Muscle of leg (tissue), 11 donors: Measurements from ENCODE around the gene BTBD9. TPM values are rescaled to one million over a fixed set of nuclear protein-coding genes. Genes with fewer than 3 reads are reported as not detected.

Source experiments
- DNase-seq: peaks from one replicate; pipeline ENCODE4 v3.0.0; 2013
- H3K27ac ChIP-seq: one replicate; pipeline ENCODE4 v1.5.1; 2013; ENCODE audit warnings: mild to moderate bottlenecking, low read length, control low read depth
- H3K27me3 ChIP-seq: one replicate; pipeline ENCODE4 v1.6.1; 2013; ENCODE audit warnings: low read length; ENCODE audit not compliant: control insufficient read depth, insufficient read depth
- H3K36me3 ChIP-seq: one replicate; pipeline ENCODE4 v1.6.1; 2013; ENCODE audit warnings: low read length; ENCODE audit not compliant: control insufficient read depth, insufficient read depth
- H3K4me1 ChIP-seq: one replicate; pipeline ENCODE4 v1.6.1; 2013; ENCODE audit warnings: low read length; ENCODE audit not compliant: control insufficient read depth, insufficient read depth
- H3K4me3 ChIP-seq: one replicate; pipeline ENCODE4 v1.5.1; 2013; ENCODE audit warnings: low read length, control low read depth
- H3K9me3 ChIP-seq: replicated peaks from 2 replicates; pipeline ENCODE4 v1.6.1; 2013; ENCODE audit warnings: low read depth, low read length; ENCODE audit not compliant: control insufficient read depth
- WGBS: methylation state at CpG from one replicate; pipeline ENCODE4 v1.1.5; 2013; ENCODE audit warnings: missing lambda C conversion rate; ENCODE audit not compliant: insufficient coverage; 5-methylcytosine and 5-hydroxymethylcytosine counted together
- polyA plus RNA-seq, 8 donors: library from polyadenylated mRNA; unstranded; fragments of 120-200 nt; gene quantifications; one replicate each; pipeline versions ENCODE4 v1.2.1 to v1.2.3, GENCODE V29; 2013; ENCODE audit warnings: inconsistent platforms in 1 of 8, low replicate concordance in 1 of 8; ENCODE audit not compliant: insufficient read length in 8 of 8, insufficient read depth in 1 of 8
- total RNA-seq: library from RNA; stranded (reverse); fragments of 120-200 nt; gene quantifications from one replicate; pipeline ENCODE4 v1.2.4, GENCODE V29; 2013

The BTBD9 gene
- total and polyA plus RNA-seq, 9 donors = 6.5 to 10.5 (median 8.2) TPM

DNA sequence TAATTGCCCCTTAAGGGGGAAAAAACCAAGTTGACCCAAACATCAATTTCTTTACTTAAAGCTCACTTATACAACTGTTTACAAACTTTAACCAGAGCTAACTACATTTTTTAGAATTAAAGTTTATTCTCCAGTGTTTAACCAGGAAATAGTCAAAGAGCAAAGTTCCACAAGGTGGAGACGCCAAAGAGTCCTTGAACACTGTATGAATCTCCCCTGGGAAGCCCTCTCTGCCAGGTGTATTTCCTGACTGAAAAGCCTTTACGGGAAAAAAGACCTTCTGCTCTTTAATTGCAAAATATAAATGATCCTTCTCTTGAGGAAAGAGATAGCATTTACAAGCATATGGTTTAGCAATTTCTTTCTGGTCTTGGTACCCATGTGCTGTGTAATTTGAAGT is 36.2 kb downstream of the BTBD9 start:
- peak; percentile 1 for DNase-seq
- Histone ChIP-seq H3K36me3 (no peaks in the 10 kb centered on the region), H3K27me3 (no peaks in the 10 kb centered on the region), H3K9me3 (no peaks in the 10 kb centered on the region), H3K4me3 (no peak overlapping the region), H3K4me1 (no peaks in the 10 kb centered on the region), H3K27ac (no peak overlapping the region)
- WGBS = 20% methylated on average over 1 of the region's 2 CpGs

DNA sequence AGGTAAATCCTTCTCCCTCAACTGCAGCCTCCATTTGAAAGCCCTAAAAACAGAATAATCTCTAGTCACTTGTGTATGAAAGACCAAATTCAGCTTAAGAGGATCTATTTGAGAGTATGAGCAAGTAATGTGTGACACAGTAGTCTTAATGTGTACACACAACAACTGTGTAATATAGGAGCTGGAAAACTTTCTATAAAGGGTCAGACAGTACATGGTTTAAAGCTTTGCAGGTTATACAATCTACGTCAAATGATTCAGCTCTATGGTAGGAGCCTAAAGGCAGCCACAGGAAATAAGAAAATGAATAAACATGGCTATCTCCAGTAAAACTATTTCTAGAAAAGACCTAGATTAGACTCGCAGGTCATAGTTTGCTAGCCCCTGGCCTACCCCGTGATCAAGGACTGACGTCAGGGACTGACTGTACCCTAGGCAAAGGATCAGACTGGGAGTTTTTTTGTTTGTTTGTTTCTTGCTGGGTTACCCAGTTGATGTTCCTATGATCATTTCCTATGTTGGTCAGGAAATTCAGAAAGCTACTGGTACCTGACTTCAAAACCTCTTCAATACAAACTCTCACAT is 39.7 kb downstream of the BTBD9 start:
- H3K27me3 ChIP-seq = no peaks in the 10 kb centered on the region
- no peaks in the 10 kb centered on the region for H3K9me3 ChIP-seq
- no peak overlapping the region for H3K4me3 ChIP-seq
- H3K4me1 ChIP-seq = no peaks in the 10 kb centered on the region
- H3K36me3 ChIP-seq = no peaks in the 10 kb centered on the region
- no peak overlapping the region for H3K27ac ChIP-seq
- WGBS = no CpG with 5 or more reads among the region's 4 CpGs
- DNase-seq = no peak

DNA sequence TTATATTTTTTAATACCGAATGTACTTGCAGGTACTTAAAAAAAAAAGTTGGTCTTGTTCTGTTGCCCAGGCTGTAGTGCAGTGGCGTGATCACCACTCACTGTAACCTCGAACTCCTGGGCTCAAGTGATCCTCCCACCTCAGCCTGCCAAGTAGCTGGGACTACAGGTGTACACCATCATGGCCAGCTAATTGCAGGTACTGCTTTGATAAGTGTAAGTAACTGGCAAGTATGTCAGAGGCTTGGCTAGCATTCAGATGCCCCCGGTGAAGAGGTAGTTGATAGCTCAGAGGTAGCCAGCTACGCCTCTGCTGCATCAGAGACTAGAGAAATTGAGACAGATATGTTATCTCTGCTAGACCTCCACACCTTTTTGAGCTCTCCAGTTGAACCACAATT is 40.5 kb downstream of the BTBD9 start:
- no peak for DNase-seq
- H3K4me3 ChIP-seq = no peak overlapping the region
- no peaks in the 10 kb centered on the region for H3K9me3 ChIP-seq
- H3K36me3 ChIP-seq = no peaks in the 10 kb centered on the region
- no peaks in the 10 kb centered on the region for H3K27me3 ChIP-seq
- WGBS = 83% methylated on average over 3 of the region's 5 CpGs
- H3K4me1 ChIP-seq = no peaks in the 10 kb centered on the region
- H3K27ac ChIP-seq = no peak overlapping the region

DNA sequence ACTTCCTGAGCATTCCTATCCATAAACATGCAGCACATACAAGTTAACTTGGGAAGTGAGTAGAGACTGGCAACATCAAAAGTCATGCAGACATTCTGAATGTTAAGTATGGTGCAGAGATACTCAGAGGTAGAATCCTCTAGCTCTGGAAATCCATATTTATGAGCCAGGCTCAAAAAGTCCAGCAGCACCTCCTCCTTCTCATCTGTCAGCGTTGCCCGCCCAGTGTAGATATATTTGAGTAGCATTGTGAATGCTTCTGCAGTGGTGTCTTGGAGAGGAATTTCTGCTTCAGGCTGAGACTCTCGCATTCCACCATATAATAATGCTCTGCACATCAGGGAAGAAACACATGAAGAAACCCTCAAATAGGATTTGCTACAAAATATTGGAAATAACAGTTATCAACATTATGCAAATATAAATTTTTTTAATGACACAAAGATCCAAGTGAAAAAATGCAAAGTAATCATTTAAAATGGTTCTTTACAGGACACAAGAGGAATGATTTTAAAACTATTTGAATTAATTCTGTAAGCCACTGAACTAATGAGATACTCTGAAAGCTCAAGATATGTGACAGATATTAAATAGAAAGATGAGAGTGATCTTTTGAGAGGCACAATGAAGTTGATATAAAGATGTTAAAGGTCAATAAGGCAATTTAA is 45.6 kb downstream of the BTBD9 start:
- Histone ChIP-seq H3K27me3 (no peaks in the 10 kb centered on the region), H3K27ac (no peak overlapping the region), H3K36me3 (no peaks in the 10 kb centered on the region), H3K4me1 (no peaks in the 10 kb centered on the region), H3K4me3 (no peak overlapping the region), H3K9me3 (no peaks in the 10 kb centered on the region)
- no CpG with 5 or more reads among the region's 3 CpGs for WGBS
- no peak for DNase-seq

DNA sequence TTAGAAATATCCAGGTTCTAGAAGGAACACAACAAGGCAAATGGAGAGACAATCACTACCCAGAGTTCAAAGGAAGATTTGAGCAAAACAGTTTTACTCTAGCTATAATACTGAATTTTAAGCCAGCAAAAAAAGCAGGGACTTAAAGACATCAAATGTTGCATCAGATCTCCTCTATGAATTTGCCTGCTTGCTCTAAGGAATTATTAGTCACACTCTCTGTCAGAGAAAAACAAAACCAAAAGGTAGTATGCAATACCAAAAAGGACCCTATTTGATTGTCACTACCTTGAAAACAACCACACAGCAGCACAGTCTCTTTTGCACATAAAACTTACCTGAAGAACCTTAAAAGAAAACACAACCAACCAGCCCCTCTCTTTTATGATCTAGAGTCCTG is 46.3 kb downstream of the BTBD9 start:
- Histone ChIP-seq H3K4me3 (no peak overlapping the region), H3K4me1 (no peaks in the 10 kb centered on the region), H3K27me3 (no peaks in the 10 kb centered on the region), H3K9me3 (no peaks in the 10 kb centered on the region), H3K36me3 (no peaks in the 10 kb centered on the region), H3K27ac (no peak overlapping the region)
- no peak for DNase-seq

DNA sequence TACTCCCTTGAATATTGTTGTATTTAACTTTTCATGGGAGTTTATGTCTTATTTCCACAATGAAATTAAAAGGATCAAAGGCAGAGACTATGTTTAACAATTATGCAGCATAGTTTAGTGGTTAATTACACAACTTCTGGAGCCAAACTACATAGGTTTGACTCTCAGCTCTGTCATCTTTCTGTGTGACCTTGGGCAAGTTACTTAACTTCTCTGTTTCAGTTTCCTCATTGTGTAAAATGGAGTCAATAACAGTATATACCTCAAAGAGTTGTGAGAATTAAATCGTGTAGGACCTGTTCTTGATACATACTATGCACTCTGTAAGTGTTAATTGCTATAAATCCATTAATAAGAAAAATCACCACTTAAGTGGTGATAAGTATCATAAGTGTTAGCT is 48.3 kb downstream of the BTBD9 start:
- WGBS = no CpG with 5 or more reads among the region's 1 CpG
- Histone ChIP-seq H3K27me3 (no peaks in the 10 kb centered on the region), H3K27ac (no peak overlapping the region), H3K36me3 (no peaks in the 10 kb centered on the region), H3K9me3 (no peaks in the 10 kb centered on the region), H3K4me3 (no peak overlapping the region), H3K4me1 (no peaks in the 10 kb centered on the region)
- no peak for DNase-seq

DNA sequence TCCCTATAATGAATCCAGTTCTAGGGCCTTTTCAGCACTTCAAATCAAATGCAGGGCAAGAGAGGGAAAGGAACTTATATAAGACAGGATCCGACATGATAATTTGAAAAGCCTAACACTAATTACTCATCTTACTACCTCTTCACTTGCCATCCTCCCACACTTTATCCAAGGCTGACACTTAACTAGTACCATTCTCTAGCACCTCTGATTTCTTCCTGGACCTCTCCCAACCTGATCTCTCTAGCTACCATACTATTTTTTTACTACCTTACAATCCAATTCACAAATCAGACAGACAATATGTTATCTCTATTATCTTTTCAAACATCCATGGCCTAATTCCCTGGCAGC is 50.4 kb downstream of the BTBD9 start:
- Histone ChIP-seq H3K27ac (no peak overlapping the region), H3K27me3 (no peaks in the 10 kb centered on the region), H3K9me3 (no peaks in the 10 kb centered on the region), H3K36me3 (no peaks in the 10 kb centered on the region), H3K4me3 (no peak overlapping the region), H3K4me1 (no peaks in the 10 kb centered on the region)
- DNase-seq = no peak
- 100% methylated on average over 1 of the region's 1 CpG for WGBS

DNA sequence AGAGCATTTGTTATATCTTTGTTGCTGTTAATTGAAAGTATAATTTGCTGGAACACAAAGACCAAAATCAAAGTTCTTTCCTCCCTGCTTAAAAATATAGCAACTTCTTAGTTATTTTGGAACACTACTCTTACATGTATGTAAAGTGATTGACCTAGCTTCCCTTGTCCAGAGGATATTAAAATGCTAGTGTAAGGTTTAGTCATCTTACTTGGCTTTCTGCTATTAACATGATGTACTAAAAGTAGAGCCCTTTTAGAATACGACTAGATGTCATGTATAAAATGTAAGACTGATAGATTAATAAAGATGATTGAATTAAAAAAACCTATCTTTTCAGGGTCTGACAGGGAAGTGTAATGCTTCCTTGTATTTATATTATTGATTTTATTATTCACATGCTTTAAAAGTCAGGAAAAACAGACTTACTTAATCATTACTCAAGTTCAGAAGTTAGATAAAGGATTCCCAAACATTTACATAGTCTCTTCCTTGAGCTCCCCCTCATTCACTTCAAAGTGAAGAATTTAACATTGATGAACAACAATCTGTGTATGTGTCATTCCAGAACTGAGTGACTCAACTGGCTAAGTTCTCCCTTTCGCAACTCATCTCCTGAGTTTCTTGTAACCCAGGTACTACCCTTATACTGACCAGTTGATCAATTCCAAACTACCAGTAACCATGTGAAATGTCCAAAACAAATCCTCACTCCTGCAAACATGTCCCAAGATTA is 50.9 kb downstream of the BTBD9 start:
- Histone ChIP-seq H3K4me1 (no peaks in the 10 kb centered on the region), H3K9me3 (no peaks in the 10 kb centered on the region), H3K36me3 (no peaks in the 10 kb centered on the region), H3K27me3 (no peaks in the 10 kb centered on the region), H3K4me3 (no peak overlapping the region), H3K27ac (no peak overlapping the region)
- DNase-seq = no peak
- 100% methylated on average over 1 of the region's 2 CpGs for WGBS

DNA sequence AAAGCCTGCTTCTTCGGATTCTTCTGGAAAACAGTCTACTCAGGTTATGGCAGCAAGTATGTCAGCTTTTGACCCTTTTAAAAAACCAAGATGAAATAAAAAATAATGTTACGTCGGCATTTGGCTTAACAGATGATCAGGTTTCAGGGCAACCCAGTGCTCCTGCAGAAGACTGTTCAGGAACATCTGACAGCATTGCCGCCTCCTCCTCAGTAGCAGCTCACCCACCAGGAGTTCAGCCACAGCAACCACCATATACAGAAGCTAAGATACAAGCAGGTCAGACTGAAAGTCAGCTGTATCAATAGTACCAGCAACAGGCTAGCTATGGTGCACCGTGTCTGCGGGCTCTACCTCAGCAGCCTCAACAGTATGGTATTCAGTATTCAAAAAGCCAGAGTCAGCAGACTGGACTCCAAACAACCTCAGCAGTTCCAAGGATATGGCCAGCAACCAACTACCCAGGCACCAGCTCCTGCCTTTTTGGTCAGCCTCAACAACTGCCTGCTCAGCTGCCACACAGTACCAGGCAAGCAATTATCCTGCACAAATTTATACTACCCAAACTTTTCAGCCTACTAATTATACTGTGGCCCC is 51.9 kb downstream of the BTBD9 start:
- H3K4me1 ChIP-seq = no peaks in the 10 kb centered on the region
- H3K4me3 ChIP-seq = no peak overlapping the region
- DNase-seq = no peak
- WGBS = 92% methylated on average over 5 of the region's 6 CpGs
- H3K27me3 ChIP-seq = no peaks in the 10 kb centered on the region
- H3K27ac ChIP-seq = no peak overlapping the region
- H3K36me3 ChIP-seq = no peaks in the 10 kb centered on the region
- H3K9me3 ChIP-seq = no peaks in the 10 kb centered on the region

DNA sequence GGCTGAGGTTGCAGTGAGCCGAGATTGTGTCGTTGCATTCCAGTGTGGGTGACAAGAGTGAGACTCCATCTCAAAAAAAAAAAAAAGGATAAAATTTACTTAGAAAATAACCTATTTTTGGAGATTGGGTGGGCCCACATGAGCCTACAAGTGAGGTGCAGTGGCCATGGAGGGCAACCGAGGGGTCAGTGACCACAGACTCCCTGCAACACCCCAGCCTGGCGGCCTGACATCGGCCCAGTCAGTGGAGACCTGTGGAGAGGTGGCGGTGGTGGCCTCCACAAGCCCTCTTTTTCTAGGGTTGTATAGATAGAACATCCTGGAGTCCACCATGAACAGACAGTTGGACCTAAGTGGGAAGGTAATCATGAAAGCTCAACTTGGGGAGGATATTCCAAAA is 52.7 kb downstream of the BTBD9 start:
- H3K4me1 ChIP-seq = no peaks in the 10 kb centered on the region
- H3K27me3 ChIP-seq = no peaks in the 10 kb centered on the region
- no peaks in the 10 kb centered on the region for H3K9me3 ChIP-seq
- no CpG with 5 or more reads among the region's 6 CpGs for WGBS
- no peaks in the 10 kb centered on the region for H3K36me3 ChIP-seq
- no peak overlapping the region for H3K27ac ChIP-seq
- H3K4me3 ChIP-seq = no peak overlapping the region
- no peak for DNase-seq
